Occipital lobe (tissue), 2 donors: Measurements from ENCODE around the gene CFP. TPM values are rescaled to one million over a fixed set of nuclear protein-coding genes. Genes with fewer than 3 reads are reported as not detected.
"Not testable (repeated sequence)": the region's sequence is repeated elsewhere in the genome, so short reads cannot be mapped to it uniquely, and the experiment has no call there.

Experiments used
- DNase-seq: peaks from one replicate; lab custom pipeline; 2025; lab: John Stamatoyannopoulos, UW
- total RNA-seq: library from RNA; depleted of rRNA; stranded (reverse); fragments of >200 nt; gene quantifications from one replicate; pipeline ENCODE4 v1.2.3, GENCODE V29; 2014

The CFP gene
- 0.62 TPM for total RNA-seq

- DNase-seq, result no peak
Observed at GRCh38 chrX:47629419-47630200, at the start of gene CFP. Gene CFP, minus strand, starts transcription at chrX:47629930. Its CDS starts 86 bp downstream, at chrX:47629844.

DNA sequence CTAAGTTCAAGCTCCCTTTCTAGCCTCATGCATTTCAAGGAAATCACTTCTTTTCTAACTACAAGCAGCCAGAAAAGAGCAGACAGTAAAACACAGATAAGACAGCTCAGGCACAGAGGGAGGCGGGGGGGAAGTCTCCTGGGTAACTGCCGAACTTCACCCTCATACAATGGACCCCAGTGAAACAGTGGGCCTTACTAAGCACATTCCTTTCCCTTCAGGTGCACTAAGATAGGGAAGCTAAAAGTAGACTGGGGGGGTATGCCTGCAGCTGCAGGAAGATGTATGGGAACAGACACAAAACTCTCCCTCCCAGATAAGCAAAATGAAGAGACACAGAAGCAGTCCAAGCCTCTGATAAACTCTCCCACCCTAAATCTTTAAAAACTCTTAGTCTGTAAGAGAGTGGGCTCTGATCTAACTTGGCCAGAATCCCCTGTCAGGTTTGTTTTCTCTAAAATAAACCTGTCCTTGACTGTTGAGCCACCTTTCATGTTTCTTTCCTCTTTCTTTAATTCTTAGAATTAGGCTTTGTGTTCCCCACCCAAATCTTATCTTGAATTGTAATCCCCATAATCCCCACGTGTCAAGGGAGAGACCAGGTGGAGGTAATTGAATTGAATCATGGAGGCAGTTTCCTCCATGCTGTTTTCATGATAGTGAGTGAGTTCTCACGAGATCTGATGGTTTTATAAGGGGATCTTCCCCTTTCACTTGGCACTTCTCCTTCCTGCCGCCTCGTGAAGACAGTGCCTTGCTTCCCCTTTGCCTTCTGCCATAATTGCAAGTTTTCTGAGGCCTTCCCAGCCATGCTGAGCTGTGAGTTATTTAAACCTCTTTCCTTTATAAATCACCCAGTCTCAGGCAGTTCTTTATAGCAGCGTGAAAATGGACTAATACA lies 46.5 kb upstream of the CFP start:
- not testable (repeated sequence) for DNase-seq

DNA sequence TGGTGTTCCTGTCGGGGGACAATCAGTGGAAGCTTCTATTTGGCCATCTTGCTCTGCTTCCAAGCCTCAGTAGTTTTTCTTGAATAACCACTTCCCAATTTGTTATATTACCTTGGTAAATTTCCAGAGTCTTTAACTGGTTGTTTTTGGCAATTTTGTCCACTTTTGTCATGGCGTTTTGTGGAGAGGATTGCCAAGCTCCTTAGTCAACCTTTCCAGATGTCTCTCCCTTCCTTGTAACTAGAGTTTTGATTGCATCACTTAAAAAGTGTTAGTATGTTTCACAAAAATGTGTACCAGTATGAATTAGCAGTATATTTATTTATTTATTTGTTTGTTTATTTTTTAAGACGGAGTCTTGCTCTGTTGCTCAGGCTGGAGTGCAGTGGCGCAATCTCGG lies 45.0 kb upstream of the CFP start:
- no peak for DNase-seq

DNA sequence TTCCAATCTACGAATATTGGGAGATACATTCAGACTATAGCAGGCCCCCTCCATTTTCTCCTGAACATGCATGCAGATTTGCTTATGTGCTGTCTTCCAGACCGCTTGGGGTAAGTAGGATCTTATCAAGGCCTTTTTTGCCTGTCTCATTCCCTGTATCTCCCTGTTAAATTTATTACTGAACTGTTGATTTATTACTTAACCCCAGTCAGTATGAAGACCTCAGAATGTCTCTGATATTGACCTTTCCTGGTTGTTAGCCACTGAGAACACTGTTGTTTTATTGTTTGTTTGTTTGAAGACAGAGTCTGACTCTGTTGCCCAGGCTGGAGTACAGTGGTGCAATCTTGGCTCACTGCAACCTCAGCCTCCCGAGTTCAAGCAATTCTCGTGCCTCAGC lies 36.1 kb upstream of the CFP start:
- not testable (repeated sequence) for DNase-seq

GRCh38 chrX:47664737-47665136 lies 35.0 kb upstream of the CFP start:
- DNase-seq, result no peak

- DNase-seq, result no peak
Observed at GRCh38 chrX:47662144-47662657, 32.5 kb upstream of the CFP start.

DNA sequence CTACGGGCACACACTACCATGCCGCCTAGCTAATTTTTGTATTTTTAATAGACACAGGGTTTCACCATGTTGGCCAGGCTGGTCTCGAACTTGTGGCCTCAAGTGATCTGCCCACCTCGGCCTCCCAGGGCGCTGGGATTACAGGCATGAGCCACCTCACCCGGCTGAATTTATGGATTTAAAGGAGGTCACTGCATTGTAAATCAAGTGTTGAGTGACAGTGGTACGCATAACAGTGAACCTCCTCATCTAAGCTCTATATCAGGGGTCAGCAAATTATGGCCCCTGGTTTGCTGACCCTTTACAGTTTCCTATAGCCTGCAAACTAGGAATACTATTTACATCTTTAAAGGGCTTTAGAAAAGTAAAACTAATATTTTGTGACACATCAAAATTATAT lies 31.8 kb upstream of the CFP start:
- no peak for DNase-seq

- DNase-seq, result no peak
Observed at GRCh38 chrX:47659421-47659726, 29.6 kb upstream of the CFP start.

DNA sequence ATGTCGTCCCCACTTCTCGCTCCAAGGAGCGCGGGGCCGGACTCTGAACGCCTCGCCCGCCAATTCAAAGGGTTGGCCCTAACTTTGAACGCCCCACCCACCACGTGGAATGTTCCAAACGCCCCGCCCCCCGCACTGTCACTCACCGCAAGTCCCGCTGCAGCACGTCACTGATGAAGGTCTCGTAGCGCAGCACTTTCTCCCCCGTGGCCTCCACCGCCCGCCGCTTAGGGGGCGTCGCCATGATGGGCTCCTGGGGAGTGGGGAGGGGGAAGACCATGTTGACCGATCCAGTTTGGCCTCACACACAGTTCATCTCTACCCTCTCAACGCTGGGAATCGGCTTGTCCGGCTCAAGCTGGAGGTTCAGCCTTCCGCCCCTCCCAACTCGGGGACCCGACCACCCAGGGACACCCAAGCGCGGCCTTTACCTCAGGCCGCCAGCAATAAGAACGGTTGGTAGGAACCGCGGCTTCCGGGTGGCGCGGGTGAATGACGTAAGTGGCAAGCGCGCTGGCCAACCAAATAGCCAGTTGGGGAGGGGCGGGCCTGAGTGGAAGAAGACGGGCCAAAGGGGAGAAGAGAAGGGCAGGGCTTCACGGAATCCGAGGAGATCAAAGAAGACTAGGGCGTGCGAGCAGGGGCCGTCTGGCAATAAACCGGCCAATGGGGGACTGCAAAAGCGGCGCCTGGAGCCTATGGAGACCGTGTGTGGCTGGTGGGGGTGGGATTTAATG lies 29.1 kb upstream of the CFP start, which contains the start of gene UXT:
TSS of gene UXT (minus strand) at position 497 of the 737 bp plus-strand sequence. CDS start at position 244, 253 bp downstream.
- DNase-seq, result peak; percentile 81

GRCh38 chrX:47658301-47658683 lies 28.6 kb upstream of the CFP start:
- DNase-seq, result no peak

DNA sequence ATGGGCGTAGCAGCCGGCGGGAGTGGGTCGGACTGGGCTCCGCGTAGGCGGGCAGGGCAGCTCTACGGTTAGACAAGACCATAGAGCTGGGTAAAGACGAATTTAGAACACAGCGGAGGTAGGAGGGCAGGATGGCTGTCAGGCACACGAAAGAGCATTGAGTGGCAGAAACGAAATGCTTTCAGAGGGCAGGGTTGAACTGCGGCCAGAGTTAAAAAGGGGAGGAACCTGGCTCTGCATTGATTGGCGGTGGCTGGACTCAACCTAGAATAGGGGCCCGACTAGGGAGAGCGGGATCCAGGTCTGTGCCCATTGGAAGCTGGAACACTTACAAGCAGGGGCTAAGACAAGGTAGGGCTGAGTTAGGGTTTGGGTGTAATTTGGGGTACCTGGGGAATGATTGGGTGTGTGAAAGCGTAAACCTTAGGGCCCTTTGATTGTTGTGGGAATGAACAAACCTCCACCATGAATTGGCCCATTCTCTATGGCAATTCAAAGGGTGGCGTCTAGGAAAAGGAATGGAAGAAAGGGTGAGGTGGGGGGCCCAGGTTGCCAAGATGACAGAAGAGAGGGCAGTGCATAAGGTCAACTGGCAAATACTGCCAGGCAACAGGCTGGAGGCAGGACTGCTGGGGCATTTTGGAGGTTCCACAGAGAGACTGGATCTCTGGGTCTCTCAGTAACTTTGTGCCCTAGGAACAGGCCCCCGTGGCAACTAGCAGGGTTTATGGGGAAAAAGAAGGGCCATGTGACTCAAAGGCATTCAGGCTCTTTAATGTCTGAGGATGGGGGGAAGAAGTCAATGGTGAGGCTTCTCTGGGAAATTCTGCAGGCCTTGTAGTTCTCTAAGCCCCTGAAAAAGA lies 21.5 kb upstream of the CFP start:
- no peak for DNase-seq

DNA sequence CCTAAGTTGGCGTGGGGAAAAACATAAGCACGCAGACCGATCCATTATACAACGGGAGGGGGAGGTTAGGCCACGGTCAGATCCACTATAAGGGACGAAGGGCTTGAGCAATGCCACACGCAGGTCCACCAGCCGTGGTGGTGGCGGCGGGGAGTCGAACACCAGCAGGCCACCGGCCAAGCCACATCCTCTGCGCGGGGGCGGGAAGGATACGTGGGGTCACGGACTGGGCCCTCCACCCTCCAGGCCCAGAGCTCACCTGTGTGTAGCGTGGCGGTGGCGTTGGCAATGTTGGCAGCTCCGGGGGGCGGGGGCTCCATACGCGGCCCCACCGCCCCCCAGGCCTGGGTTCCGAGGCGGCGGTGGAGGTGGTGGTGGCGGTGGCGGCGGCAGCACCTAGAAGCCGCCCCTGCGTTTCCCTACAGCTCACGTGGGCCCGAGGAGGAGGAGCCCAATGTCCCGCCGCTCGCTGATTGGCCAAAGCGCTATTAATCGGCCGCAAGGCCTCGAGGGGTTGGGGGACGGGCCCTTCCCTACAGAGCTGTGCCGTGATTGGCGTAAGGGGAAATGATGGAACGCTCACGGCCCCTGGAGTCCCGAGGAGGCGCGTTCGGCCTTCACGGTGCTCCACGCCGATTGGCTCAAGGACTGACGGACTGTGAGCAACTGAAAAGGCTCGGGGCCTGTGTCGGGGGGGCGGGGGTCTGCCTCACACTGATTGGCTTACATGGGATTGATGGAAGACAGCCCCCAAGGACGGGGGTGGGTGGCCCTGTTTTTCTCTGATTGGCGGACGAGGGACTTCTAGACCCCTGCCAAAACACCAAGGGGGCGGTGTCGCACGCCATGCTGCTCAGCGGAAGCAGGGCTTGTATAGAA lies 20.7 kb upstream of the CFP start, which contains the start of gene ELK1:
TSS of gene ELK1 (minus strand) at position 400 of the 879 bp plus-strand sequence. CDS start 9,122 bp downstream, outside the sequence.
- DNase-seq, result peak; percentile 96

GRCh38 chrX:47649781-47650163 lies 20.0 kb upstream of the CFP start:
- no peak for DNase-seq

DNA sequence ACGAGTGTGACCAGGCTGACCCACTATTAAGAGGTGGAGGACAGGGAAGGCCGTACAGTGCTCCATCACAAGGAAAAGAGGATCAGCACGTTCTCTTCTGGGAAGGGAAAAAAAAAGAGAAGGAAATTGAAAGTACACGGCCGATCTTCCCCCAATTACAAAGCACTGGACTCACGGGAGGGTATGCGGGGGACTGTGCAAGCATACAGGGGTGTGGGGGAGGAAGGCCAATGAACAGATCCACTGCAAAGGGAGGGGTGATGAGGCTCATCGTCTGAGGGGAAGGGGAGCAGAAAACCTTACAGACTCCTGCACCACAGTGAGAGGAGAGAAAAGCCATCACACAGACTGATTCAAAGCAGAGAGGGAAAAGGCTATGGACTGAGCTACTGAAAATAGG lies 19.5 kb upstream of the CFP start:
- no peak for DNase-seq

DNA sequence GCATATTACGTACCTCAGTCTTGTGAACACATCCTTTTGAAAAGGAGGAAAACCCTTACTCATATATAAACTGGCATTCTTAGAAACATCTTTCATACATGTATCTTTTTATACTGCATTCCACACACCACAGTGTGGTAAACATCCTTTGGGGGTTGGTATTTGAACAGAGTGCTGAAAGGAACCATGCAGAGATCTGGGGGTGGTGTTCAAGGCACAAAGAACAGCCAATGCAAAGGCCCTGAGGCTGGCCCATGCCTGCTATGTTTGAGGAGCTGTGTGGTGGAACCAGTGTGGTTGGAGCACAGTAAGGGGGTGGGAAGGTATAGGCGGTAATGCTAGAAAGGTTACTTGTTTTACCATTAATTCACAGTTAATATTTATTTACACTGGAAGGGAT lies 18.6 kb upstream of the CFP start:
- no peak for DNase-seq

DNA sequence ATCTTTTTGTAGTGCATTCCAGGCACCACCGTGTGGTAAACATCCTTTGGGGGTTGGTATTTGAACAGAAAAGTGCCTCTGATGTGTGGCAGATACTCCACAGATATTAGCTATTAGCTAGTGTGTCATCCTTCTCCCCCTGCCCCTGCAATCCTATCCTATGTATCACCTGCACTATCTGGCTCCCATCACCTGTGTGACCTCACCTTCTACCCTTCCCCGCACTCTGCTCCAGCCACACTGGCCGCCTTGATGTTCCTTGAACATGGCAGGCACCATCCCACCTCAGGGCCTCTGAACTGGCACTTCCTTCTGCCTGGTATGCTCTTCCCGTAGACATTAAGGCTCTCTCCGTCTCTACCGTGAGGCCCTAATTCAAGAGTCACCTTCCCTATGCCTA lies 16.9 kb upstream of the CFP start:
- no peak for DNase-seq

DNA sequence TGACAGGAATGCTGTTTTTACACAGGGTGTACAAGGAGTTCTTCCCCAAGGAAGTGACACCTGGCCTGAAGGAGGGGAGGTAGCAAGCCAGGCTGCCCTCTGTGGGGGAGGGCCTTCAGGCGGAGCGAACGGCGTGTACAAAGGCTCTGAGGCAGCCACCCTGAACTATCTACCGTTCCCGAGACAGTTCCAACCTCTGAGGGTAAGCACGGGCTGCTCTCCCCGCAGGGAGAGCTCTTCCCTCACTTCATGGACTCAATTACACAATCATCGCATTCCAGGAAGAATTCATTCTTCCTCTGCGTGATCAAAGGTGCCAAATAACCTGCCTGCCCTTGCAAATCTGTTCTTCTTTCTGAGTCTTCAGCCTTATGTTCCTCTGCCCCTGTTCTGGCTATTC lies 15.8 kb upstream of the CFP start:
- no peak for DNase-seq

DNA sequence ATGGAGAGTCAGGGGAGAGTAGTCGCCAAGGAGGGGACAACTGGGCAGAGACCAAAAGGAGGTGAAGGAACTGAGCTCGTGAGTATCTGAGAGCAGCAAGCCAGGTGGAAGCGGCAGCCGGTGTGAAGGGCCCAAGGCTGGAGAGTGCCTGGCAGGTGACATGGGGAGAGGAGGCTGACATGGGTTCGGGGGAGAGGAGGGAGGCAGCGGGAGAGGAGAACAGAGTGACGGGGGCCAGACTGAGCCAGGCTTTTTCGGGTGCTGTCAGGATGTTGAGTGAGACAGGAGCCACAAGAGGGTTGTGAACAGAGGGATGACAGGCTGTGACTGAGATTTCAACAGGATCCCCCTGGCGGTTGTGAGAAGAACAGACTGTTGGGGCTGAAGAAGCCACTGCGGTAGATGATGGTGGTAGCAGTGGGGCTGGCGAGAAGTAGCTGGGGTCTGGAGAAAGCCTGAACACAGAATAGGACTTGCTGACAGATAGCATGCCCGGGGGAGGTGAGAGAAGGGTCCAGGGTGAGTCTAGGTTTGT lies 14.9 kb upstream of the CFP start:
- no peak for DNase-seq

- no peak for DNase-seq
Observed at GRCh38 chrX:47643926-47644325, 14.2 kb upstream of the CFP start.
